OCI-LY7 (cell line): ENCODE measurements around the gene GFER. TPM values are rescaled to one million over a fixed set of nuclear protein-coding genes. Genes with fewer than 3 reads are reported as not detected.

ENCODE experiments used
- BruUV-seq: library from RNA; stranded (reverse); fragments of 400-500 nt; replicated peaks from 2 replicates; lab custom pipeline; 2021; lab: Mats Ljungman, UMichigan
- CTCF ChIA-PET: fragments of 300-600 bp; sonication (Branson Sonifier 250); formaldehyde crosslinking; loops from one replicate; lab custom pipeline; 2022; ENCODE audit warnings: antibody characterized with exemption; ENCODE audit not compliant: unreplicated experiment; lab: Charles Lee
- POLR2A ChIA-PET: fragments of 300-600 bp; sonication (Branson Sonifier 250); formaldehyde crosslinking; loops from one replicate; lab custom pipeline; 2022; ENCODE audit warnings: antibody characterized with exemption; lab: Charles Lee
- DNase-seq: peaks from one replicate; pipeline ENCODE4 v3.0.0-alpha.2; 2015; ENCODE audit warnings: low spot score
- H2AFZ ChIP-seq: fragments of 200-600 bp; sonication (generic), shearing (Covaris generic); 2 replicates; pipeline ENCODE4 v1.6.1; 2014; ENCODE audit warnings: mild to moderate bottlenecking, antibody characterized with exemption, low read length, moderate library complexity
- H3K27ac ChIP-seq: fragments of 200-600 bp; sonication (generic); 2 replicates; pipeline ENCODE4 v1.5.1; 2014; ENCODE audit warnings: mixed run types, low read depth, mild to moderate bottlenecking, moderate library complexity, low read length, inconsistent platforms; ENCODE audit not compliant: poor library complexity, severe bottlenecking
- H3K36me3 ChIP-seq: fragments of 200-600 bp; sonication (generic); 2 replicates; pipeline ENCODE4 v1.6.1; 2014; ENCODE audit warnings: mild to moderate bottlenecking, antibody characterized with exemption, low read length, moderate library complexity, mixed read lengths; ENCODE audit not compliant: insufficient read depth
- H3K4me1 ChIP-seq: fragments of 200-600 bp; sonication (generic); 2 replicates; pipeline ENCODE4 v1.5.1; 2014; ENCODE audit warnings: mild to moderate bottlenecking, low read length; ENCODE audit not compliant: insufficient read depth, poor library complexity, severe bottlenecking
- H3K4me2 ChIP-seq: fragments of 200-600 bp; sonication (generic); 2 replicates; pipeline ENCODE4 v1.6.1; 2014; ENCODE audit warnings: mild to moderate bottlenecking, low read length
- H3K4me3 ChIP-seq: fragments of 200-600 bp; sonication (generic); 2 replicates; pipeline ENCODE4 v1.5.1; 2014; ENCODE audit warnings: mild to moderate bottlenecking, low read depth, low read length; ENCODE audit not compliant: poor library complexity, severe bottlenecking
- H3K79me2 ChIP-seq: fragments of 200-600 bp; sonication (generic); 2 replicates; pipeline ENCODE4 v1.6.1; 2016; ENCODE audit warnings: low read depth, mild to moderate bottlenecking, low read length, moderate library complexity, mixed read lengths; ENCODE audit not compliant: insufficient read depth
- H3K9me2 ChIP-seq: fragments of 200-600 bp; sonication (generic); 2 replicates; pipeline ENCODE4 v1.6.1; 2016; ENCODE audit warnings: mild to moderate bottlenecking, low read length, mixed read lengths; ENCODE audit not compliant: insufficient read depth
- H3K9me3 ChIP-seq: fragments of 200-600 bp; sonication (generic); 2 replicates; pipeline ENCODE4 v1.6.1; 2014; ENCODE audit warnings: mild to moderate bottlenecking, mixed run types, low read length, mixed read lengths
- H4K20me1 ChIP-seq: fragments of 200-600 bp; sonication (generic); 2 replicates; pipeline ENCODE4 v1.6.1; 2014; ENCODE audit warnings: mild to moderate bottlenecking, antibody characterized with exemption, low read length, moderate library complexity, mixed read lengths; ENCODE audit not compliant: insufficient read depth
- CTCF ChIP-seq: fragments of 200-600 bp; sonication (generic); conservative IDR thresholded peaks from 2 replicates; pipeline ENCODE4 v1.5.1; 2014; ENCODE audit warnings: mild to moderate bottlenecking, antibody characterized with exemption, low read length, moderate library complexity, mixed read lengths
- EZH2phosphoT487 ChIP-seq: fragments of 200-600 bp; sonication (generic); IDR thresholded peaks from 2 replicates; pipeline ENCODE4 v1.6.1; 2018; ENCODE audit warnings: low read depth, borderline replicate concordance, mild to moderate bottlenecking, mixed run types, antibody characterized with exemption, low read length, moderate library complexity, mixed read lengths
- intact Hi-C: fragments of 100-400 bp; cut with micrococcal nuclease; formaldehyde crosslinking; loops from one replicate; pipeline ENCODE4 v1.10.0; 2022; ENCODE audit not compliant: unreplicated experiment
- total RNA-seq, 2 experiments: library from RNA; depleted of rRNA in 1 of 2; stranded (reverse); fragments of >200 nt in 1 of 2; shearing (Covaris generic) in 1 of 2; gene quantifications; 2 replicates each; pipeline ENCODE4 v1.2.3, GENCODE V29; 2014 to 2022

GFER gene
- total RNA-seq, 2 experiments from 2014 or later: 32.3 to 40.2 TPM

DNA sequence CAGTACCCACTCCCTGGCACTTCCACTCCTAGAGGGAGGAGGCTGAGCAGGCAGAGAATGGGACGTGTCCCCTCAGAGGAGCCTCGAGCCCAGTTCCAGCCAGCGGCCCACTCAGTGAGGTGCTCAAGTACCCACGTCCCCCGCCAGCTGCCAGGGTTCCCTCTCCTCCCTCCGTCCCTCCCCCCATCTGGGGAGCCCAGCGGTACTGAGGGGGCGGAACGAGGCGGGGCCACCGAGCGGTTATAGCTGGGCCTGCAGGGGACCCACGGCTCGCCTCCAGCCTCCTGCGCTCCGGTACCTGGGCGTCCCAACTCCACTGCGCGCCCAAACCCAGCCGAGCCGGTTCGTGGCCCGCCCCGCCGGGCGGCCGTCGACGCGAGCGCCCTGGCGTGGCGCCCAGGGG lies 35.5 kb downstream of the GFER start, which contains the start of gene NPW:
TSS of gene NPW (plus strand) at position 268 of the 403 bp plus-strand sequence.
- Histone ChIP-seq H3K27ac (no peak within 1 kb of the TSS), H3K9me3 (no peaks in the 10 kb centered on the region), H3K79me2 (no peaks in the 10 kb centered on the region), H2AFZ (no peak within 1 kb of the TSS), H3K9me2 (no peaks in the 10 kb centered on the region), H3K4me3 (no peak within 1 kb of the TSS), H3K4me1 (peaks cover 13% of the 10 kb centered on the region), H3K36me3 (no peaks in the 10 kb centered on the region), H3K4me2 (no peak within 1 kb of the TSS; the same call in 1 of the 2 replicates), H4K20me1 (no peaks in the 10 kb centered on the region)
- POLR2A ChIA-PET: no interaction called here
- CTCF ChIA-PET: no interaction called here
- BruUV-seq: no TSS peak
- intact Hi-C loops: no loop called here
- DNase-seq: peak; percentile 16
- TF ChIP-seq CTCF (no peak), EZH2phosphoT487 (no peak)

DNA sequence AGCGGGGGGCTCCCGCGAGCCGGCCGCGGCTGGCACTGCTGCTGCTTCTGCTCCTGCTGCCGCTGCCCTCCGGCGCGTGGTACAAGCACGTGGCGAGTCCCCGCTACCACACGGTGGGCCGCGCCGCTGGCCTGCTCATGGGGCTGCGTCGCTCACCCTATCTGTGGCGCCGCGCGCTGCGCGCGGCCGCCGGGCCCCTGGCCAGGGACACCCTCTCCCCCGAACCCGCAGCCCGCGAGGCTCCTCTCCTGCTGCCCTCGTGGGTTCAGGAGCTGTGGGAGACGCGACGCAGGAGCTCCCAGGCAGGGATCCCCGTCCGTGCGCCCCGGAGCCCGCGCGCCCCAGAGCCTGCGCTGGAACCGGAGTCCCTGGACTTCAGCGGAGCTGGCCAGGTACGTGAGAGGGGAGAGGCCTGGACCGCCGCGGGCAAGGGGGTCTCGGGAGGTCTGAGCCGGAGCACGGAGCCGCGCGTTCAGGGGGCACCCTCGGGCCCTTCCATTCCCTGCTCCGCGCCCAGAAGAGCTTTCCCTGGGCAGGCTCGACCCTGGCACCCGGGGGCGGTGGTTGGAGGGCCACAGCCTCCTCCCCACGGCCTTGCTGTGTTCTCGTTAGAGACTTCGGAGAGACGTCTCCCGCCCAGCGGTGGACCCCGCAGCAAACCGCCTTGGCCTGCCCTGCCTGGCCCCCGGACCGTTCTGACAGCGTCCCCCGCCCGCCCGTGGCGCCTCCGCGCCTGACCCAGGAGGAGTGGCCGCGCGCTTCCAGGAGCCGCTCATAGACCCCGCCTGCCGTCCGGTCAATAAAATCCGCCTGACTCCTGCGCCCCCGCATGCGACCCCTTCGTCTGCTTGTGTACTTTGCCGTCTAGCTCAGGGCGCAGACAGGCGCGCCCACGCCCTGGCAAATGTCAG lies 36.2 kb downstream of the GFER start:
- intact Hi-C loops: no loop called here
- ChIA-PET POLR2A (no interaction called here), CTCF (no interaction called here)
- no peaks in the 10 kb centered on the region for H3K79me2 ChIP-seq
- H3K27ac ChIP-seq: no peak overlapping the region
- no peak overlapping the region; the same call in 1 of the 2 replicates for H3K4me2 ChIP-seq
- H2AFZ ChIP-seq: no peak overlapping the region
- H3K9me3 ChIP-seq: no peaks in the 10 kb centered on the region
- H3K9me2 ChIP-seq: no peaks in the 10 kb centered on the region
- DNase-seq: no peak
- H3K4me1 ChIP-seq: peaks cover 13% of the 10 kb centered on the region
- no peaks in the 10 kb centered on the region for H4K20me1 ChIP-seq
- H3K4me3 ChIP-seq: no peak overlapping the region
- TF ChIP-seq EZH2phosphoT487 (no peak), CTCF (no peak)
- BruUV-seq: no TSS peak
- no peaks in the 10 kb centered on the region for H3K36me3 ChIP-seq

DNA sequence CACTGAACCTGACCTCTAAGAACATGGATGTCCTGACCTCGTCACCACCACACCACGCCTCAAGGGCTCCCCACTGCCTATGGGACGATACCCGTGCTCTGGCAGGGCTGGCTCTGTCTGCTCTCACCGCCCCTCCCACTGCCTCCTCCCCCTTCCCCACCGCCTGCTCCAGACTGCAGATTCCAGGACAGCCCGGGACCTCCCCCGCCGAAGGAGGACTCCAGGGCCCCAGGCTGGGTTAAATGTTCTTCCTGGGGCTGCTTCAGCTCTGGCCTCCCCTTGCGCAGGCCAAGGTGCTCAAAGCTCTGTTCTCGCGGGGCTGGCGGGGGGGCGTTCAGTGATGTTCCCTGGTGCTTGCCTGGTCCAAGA lies 38.7 kb downstream of the GFER start:
- H2AFZ ChIP-seq: peak overlapping the region; percentile 35; the same call in 1 of the 2 replicates

More for the DNA sequence above, 38.7 kb downstream of the GFER start:
- Histone ChIP-seq H3K79me2 (no peaks in the 10 kb centered on the region), H3K4me3 (peak overlapping the region; percentile 29), H3K27ac (no peak overlapping the region), H3K4me1 (peaks cover 13% of the 10 kb centered on the region), H3K36me3 (no peaks in the 10 kb centered on the region), H3K9me2 (no peaks in the 10 kb centered on the region), H3K9me3 (no peaks in the 10 kb centered on the region), H3K4me2 (peak overlapping the region; percentile 55), H4K20me1 (no peaks in the 10 kb centered on the region)
- peak; percentile 32 for DNase-seq
- ChIA-PET POLR2A (interaction anchor here (0.6 kb wide), 2 partner anchors 10 to 343 kb away, joined by 3 read pairs; no protein-coding TSS in a partner anchor), CTCF (interaction anchor here (0.6 to 0.7 kb wide), 3 partner anchors 56 to 117 kb away, joined by 3 to 8 read pairs (median 3); no protein-coding TSS in a partner anchor)
- BruUV-seq: no TSS peak
- TF ChIP-seq EZH2phosphoT487 (no peak), CTCF (no peak)
- intact Hi-C loops: loop anchor here (1.0 to 2.0 kb wide), 2 partner anchors 24 to 118 kb away; partner anchors contain the start of genes NTHL1 and TSC2
